ENCODE measurements around the gene FSD2. TPM values are rescaled to one million over a fixed set of nuclear protein-coding genes. Genes with fewer than 3 reads are reported as not detected.

FSD2 gene
- total and polyA plus RNA-seq, 9 of the 15 experiments (the other 6 are each of a cell fraction or from before 2014, with no cell fraction given), result 0.01 to 0.06 TPM; not detected in 7

GRCh38 chr15:82849556-82850512 is 44.0 kb upstream of the FSD2 start (continued):
- TF ChIP-seq ZNF212 (CRISPR knock-in tag; IDR thresholded peaks at IDR 0.05) (no peak), ZNF512 (tag; IDR thresholded peaks at IDR 0.05) (no peak), RNF2 (IDR thresholded peaks at IDR 0.05) (peak; percentile 87), RHOXF2B (CRISPR knock-in tag; conservative IDR thresholded peaks at IDR 0.05) (0 out of 2 replicates have a peak, but pooled peaks have one; percentile 4), ZNF707 (CRISPR knock-in tag; conservative IDR thresholded peaks at IDR 0.05) (no peak), PML (IDR thresholded peaks at IDR 0.05; ENCODE audit: low read length) (peak; percentile 89), DLX4 (CRISPR knock-in tag; IDR thresholded peaks at IDR 0.05) (no peak), TAL1 (IDR thresholded peaks at IDR 0.05) (peak; percentile 96), ZNF3 (CRISPR knock-in tag; IDR thresholded peaks at IDR 0.05) (no peak), NCOA4 (IDR thresholded peaks at IDR 0.05; ENCODE audit: partially characterized antibody) (no peak), SMARCA5 (IDR thresholded peaks at IDR 0.05) (no peak), ZNF140 (CRISPR knock-in tag; IDR thresholded peaks at IDR 0.05) (no peak), SMC3 (conservative IDR thresholded peaks at IDR 0.05; ENCODE audit: insufficient read depth, low read depth, low read length) (peak; percentile 79), PCBP2 (IDR thresholded peaks at IDR 0.05; ENCODE audit: low read depth, low read length, poor library complexity, severe bottlenecking) (no peak), CHD7 (IDR thresholded peaks at IDR 0.05; ENCODE audit: low read depth, low read length) (no peak)
